Inflammatory macrophage treated with lipopolysaccharide for 4 hours (primary cell): ENCODE measurements around the gene LRFN5.
A peak's percentile ranks its signal among the peaks of the same experiment; 100 is the strongest.

Experiments
- DNase-seq: peaks from one replicate; pipeline ENCODE4 v3.0.0-alpha.2; 2020

LRFN5 gene

DNA sequence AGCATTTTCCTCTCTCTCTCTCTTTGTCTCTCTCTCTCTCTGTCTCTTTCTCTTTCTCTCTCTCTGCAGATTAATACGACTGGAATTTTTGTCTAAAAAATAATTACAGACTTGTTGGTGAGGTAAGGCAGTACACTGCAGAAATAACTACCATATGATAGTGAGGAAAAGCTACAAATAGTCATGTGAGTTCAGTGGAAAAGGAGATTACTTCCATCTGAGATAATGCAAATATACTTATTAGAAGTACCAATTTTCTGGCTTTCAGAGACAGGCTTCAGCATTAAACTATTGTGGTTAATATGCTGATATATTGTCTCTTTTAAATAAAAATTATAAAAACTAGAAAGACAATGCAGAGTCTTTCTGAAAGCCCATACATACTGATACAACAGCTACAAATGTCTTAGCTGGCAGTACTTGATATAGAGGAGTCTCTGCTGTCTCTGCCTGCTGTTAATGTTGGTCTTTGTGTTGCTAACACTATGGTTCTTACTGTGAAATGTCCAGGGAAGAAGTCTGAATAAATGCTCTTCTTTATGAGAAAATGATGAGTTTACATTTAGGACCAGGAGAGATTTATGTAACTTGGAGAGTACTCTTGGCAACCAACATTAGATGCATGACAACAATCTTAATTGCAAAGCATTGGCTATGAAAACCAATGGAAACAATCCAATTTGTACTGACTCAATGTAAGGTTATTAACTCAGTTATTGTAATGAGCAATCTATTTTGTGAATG is 167.0 kb downstream of the LRFN5 start:
- DNase-seq, result no peak

DNA sequence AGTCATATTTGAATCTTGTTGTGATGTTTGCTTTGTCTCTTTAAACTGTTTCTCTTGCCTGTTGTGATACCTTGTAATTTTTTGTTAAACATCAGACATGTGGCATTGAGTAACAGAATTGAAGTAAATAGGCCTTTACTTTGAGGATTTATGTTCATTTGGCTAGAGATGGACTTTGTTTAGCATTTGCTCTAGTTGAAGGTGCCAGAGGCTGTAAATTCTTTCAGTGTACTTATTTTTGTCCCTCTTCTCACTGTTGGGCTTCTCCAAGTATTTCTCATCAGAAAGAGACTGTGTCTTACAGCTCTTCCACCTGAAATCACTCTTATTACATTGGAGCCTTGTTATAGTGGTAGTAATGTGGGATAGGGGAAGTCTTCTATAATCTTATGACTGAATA is 175.8 kb downstream of the LRFN5 start:
- no peak for DNase-seq

DNA sequence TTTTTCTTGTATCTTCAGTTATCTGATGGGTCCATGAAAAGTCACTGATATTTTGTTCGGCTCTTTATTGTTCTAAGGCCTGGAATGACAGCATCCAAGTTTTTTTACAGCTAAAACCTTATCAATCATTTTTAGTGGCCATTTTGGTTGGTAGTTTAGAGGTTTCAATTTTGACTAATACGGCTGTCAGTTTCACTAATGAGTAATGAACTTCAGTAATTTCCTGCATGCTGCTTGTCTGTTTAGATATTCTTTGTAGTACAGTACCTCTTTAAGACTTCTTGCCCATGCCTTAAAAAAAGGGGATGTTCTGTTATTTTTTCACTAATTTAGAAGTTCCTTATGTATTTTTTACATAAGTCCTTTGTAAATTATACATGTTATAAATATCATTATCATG is 176.7 kb downstream of the LRFN5 start:
- no peak for DNase-seq

GRCh38 chr14:41785696-41786095 is 179.0 kb downstream of the LRFN5 start:
- DNase-seq, result no peak

DNA sequence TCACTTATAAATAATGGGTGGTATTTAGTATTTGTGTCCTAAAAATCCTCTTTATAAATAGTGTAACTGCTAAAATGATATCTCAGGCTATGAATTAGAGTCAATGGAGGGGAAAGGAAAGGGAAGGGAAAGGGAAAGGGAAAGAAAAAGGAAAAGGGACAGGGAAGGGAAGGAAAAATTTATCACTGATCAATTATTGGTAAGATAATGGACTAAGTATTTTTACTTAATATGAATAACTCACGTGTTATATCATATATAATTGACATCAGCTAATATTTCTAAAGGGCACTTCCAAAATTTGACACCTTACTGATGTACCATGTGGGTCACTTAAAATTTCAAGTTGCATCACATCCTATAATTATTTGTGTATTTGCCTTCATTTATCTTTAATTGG is 193.1 kb downstream of the LRFN5 start:
- no peak for DNase-seq

DNA sequence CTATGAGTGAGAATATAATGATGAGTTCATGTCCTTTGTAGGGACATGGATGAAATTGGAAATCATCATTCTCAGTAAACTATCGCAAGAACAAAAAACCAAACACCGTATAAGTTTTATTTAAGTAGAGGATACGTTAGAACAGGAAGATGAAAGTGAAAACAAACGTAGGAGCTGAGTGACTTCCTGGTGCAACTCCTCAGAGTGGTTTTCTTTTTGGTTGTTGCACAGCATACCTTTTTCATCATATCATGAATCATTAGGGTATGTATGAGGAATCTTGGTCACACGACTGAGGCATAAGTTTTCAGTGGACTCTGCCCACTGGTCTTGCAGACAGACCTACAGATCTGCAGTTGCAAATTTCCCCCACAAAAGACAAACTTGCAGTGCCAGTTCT is 199.0 kb downstream of the LRFN5 start:
- DNase-seq, result no peak

DNA sequence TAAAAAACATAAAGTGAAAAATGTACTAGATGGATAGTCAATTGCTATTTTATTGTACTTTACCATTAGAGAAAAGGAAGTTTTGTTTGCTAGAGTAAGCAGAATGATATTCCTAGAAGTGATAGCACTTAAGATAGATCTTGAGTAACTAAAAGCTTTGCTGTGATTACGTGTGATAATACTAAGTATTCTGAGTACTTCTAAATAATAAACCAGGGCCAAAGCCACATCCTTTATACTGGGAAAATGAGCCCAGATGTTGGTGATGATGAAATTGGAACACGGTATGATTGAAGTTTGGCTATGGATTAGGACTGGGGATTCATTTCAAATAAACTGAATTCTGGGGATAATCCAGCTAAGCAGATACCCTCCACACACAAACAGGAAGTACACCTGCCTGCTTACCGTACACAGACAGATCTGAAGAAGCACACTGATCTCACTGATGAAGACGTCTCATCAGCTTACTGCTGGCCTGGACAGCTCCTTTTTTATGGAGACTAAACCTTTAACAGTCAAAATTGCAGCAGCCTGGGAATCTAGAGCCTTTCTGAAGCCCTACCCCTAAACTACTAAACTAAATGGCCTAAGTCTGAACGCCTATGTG is 199.8 kb downstream of the LRFN5 start:
- DNase-seq, result no peak

DNA sequence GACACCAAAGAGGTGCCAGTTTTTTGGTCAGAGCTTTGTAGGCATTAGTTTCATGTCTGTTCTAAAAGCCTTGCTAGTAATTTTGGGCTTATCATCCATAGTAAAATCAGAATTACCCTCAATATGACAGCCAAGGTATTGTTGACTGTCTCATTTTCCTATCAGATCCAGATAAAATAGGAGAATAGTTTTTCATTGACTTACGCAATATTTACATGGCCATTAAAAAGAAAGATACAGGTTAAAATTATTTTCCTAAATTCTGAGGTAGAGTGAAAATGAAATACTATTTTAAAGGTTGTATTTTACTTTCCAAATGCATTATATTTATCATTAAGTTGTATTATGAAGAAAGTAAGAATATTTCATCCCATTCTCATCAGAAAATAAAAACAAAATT is 203.7 kb downstream of the LRFN5 start:
- DNase-seq, result no peak

- no peak for DNase-seq
Observed at GRCh38 chr14:41817626-41818025, 210.9 kb downstream of the LRFN5 start.

DNA sequence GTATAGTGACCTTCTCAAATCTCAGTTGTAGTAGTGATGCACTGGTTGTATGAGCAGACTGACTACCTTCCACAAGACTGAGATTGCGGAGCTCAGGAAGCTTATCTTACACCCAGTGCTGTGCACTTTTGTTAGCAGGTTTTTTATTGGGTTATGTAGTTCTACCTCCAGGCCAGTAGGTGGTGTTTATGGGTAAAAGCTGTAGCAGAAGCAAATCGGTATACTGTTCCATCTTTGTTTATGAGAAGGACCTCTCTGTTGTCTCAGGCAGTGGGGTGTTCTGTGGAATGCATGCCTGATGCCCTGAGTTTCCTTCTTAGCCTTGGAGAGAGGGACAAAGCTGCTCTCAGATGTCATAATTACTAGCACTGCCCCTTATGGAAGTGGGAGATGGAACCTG is 217.8 kb downstream of the LRFN5 start:
- no peak for DNase-seq

DNA sequence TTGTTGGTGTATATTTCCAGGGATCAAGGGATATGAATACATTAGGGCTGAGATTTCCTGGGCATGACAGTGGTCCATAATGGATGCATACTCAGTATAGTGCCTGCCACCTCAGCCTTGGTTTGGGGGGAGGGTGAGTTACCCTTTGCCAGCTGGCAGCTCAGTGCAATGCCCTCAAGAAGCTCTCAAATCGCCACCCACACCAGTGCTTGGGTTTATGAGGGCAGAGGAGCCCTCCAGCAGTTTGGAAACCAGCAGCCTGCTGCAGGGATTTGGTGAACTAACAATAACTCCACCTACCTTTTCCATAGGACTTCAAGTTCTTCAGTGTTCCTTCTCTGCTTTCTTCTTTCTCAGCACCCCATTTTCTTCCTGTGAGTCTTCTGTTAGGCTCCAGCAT is 218.9 kb downstream of the LRFN5 start:
- no peak for DNase-seq

DNA sequence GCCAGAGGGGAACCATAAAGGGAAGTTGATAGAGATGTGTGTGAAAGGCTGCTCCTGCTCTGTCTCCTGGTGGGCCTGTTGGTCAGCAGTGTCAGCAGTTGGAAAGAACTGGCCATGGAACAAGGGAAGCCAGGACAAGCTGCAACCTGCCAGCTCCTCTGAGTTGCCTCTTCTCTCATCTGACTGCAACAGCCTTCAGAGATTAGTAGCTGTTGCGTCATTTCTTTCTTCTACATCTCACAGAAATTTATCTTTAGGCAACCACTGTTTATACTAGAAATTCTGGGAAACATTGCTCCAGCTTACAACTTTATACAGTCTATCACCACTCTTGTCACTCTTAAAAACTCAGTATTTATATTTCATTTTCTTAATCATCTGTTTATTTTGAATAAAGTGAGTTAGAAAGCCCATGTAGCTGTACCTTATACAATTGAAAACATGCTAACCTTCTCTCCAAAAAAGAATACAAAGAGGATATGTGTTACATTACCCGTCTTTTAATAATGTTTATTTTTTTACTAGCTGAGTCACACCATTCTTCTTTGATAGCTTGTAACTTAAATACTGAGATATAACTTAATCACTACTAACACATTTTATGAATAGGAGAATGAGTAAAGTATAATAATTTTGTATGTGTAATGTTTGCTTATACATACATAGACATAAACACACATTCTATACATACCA is 224.2 kb downstream of the LRFN5 start:
- no peak for DNase-seq

- DNase-seq, result no peak
Observed at GRCh38 chr14:41839661-41840060, 233.0 kb downstream of the LRFN5 start.

DNA sequence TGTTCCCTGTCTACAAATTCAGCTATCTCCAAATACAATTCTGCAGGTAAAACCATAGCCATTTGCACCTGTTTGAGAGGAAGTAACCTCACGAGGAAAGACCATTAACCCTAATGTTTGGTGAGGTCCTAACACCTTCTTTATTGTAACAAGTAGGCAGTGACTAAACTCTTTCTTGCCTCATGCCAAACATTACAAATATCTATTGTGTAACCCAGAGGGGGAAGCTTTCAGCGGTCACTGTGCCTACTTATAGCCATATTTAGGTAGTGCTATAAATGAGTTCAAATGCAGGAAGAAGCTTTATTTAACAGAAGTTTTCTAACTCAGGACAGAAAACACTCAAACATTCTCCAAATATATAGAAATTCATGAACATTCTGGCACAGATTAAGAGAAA is 252.7 kb downstream of the LRFN5 start:
- peak; percentile 7 for DNase-seq

- no peak for DNase-seq
Observed at GRCh38 chr14:41860586-41860985, 253.9 kb downstream of the LRFN5 start.

GRCh38 chr14:41865894-41866293 is 259.2 kb downstream of the LRFN5 start:
- no peak for DNase-seq

GRCh38 chr14:41868396-41868795 is 261.7 kb downstream of the LRFN5 start:
- no peak for DNase-seq

DNA sequence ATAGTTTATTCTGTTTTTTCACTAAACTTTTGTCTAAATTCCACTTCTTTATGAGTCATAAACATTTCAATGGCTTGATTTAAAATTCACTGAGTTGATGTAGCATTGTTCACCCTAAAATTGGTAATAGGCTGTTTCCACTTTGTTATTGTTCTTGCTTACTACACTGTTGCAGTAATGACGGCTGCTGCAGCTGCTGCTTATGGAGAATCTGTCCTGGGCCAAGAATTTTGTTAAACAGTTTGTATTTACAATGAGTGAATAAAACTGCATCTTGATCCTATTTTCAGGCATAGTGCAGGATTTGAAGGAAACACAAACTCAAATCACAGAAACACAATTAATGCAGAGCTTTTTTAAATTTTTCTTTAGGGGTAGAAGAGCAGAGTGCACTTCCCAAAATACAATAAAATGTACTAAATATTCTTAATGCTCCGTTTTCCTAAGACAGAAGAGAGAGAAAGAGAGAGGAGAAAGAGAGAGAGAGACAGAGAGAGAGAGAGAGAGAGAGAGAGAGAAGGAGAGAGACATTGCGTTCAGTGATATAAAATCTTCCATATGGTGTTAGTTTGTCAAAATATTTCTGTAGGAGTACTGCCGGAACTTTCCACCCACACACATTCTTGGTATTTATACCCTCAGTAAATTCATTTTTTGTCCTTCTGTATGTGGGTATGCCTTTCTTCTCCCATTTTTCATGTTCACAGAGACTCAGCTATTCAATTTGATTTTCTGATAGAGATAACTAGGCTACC is 266.4 kb downstream of the LRFN5 start:
- no peak for DNase-seq

- DNase-seq, result no peak
Observed at GRCh38 chr14:41873686-41874317, 267.1 kb downstream of the LRFN5 start.

- no peak for DNase-seq
Observed at GRCh38 chr14:41875116-41875515, 268.4 kb downstream of the LRFN5 start.

- no peak for DNase-seq
Observed at GRCh38 chr14:41878321-41878720, 271.6 kb downstream of the LRFN5 start.

GRCh38 chr14:41891624-41892023 is 284.9 kb downstream of the LRFN5 start:
- no peak for DNase-seq

DNA sequence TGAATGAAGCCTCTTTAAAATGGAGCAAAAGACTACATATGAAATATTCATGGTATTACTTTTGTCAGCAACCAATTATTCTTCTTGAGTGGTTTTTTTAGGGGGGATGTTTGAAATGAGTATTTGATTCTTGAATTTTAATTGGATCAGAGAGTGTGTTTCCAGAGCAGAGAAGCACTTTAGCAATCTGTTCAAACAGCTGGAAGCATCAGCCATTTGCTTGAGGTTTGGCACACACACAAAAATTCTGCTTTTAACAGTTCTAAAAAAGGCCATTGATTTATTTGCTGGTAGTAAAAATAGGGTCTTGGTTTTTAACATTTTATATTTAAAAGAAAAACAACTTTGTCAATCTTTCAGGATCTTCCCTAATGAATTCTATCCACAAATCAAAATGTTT is 292.7 kb downstream of the LRFN5 start:
- DNase-seq, result no peak
